Suprapubic skin (tissue), 3 donors: ENCODE measurements around the gene UGT1A6.

Source experiments
- POLR2AphosphoS5 ChIP-seq, 3 donors: sonication (generic); formaldehyde crosslinking; IDR thresholded peaks; one replicate each; pipeline ENCODE4 v1.6.1; 2017; ENCODE audit warnings: antibody characterized with exemption in 3 of 3
- TF ChIP-seq, protein P1 (sequence below), 2 donors: fragments of 200-600 bp in 1 of 2; fragments of 450-650 bp in 1 of 2; sonication (generic) in 1 of 2; IDR thresholded peaks; one replicate each; pipeline ENCODE4 v1.5.1; 2016 to 2019; ENCODE audit warnings: antibody characterized with exemption in 2 of 2, mild to moderate bottlenecking in 1 of 2, moderate library complexity in 1 of 2

DNA sequence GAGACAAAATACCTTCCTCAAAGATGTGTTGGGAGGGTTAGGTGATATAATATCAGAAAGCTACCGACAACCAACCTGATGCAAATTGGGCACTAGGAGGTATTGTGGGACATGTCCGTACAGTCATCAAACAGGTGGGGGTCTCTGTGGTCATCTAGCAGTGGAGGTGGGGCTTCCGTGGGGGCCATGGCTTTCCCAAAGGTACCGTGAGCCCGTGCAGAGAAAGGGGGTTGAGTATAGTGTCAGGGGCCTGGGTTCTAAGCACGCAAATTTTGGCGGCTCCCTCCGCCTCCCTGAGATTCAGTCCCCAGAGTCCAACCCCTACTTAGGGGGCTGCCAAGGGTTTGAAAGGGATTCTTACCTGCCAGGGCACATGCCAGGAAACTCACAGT, 129.0 kb downstream of the UGT1A6 start:
- TF ChIP-seq, protein P1, sequence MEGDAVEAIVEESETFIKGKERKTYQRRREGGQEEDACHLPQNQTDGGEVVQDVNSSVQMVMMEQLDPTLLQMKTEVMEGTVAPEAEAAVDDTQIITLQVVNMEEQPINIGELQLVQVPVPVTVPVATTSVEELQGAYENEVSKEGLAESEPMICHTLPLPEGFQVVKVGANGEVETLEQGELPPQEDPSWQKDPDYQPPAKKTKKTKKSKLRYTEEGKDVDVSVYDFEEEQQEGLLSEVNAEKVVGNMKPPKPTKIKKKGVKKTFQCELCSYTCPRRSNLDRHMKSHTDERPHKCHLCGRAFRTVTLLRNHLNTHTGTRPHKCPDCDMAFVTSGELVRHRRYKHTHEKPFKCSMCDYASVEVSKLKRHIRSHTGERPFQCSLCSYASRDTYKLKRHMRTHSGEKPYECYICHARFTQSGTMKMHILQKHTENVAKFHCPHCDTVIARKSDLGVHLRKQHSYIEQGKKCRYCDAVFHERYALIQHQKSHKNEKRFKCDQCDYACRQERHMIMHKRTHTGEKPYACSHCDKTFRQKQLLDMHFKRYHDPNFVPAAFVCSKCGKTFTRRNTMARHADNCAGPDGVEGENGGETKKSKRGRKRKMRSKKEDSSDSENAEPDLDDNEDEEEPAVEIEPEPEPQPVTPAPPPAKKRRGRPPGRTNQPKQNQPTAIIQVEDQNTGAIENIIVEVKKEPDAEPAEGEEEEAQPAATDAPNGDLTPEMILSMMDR (IDR thresholded peaks at IDR 0.05): no peak
- no peak for TF ChIP-seq POLR2AphosphoS5 (IDR thresholded peaks at IDR 0.05)
